Stimulated activated CD4-positive, alpha-beta T cell treated with anti-CD3 and anti-CD28 coated beads, Interleukin-4, amount 100 ng/mL, for 24 hours (primary cell): ENCODE results near the gene RNF4.
A peak's percentile ranks its signal among the peaks of the same experiment; 100 is the strongest.
"Not testable (repeated sequence)": the region's sequence is repeated elsewhere in the genome, so short reads cannot be mapped to it uniquely, and the experiment has no call there.

Experiments used
- DNase-seq: peaks from one replicate; pipeline ENCODE4 v3.0.0-alpha.2; 2020

RNF4 gene, protein sequence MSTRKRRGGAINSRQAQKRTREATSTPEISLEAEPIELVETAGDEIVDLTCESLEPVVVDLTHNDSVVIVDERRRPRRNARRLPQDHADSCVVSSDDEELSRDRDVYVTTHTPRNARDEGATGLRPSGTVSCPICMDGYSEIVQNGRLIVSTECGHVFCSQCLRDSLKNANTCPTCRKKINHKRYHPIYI

DNA sequence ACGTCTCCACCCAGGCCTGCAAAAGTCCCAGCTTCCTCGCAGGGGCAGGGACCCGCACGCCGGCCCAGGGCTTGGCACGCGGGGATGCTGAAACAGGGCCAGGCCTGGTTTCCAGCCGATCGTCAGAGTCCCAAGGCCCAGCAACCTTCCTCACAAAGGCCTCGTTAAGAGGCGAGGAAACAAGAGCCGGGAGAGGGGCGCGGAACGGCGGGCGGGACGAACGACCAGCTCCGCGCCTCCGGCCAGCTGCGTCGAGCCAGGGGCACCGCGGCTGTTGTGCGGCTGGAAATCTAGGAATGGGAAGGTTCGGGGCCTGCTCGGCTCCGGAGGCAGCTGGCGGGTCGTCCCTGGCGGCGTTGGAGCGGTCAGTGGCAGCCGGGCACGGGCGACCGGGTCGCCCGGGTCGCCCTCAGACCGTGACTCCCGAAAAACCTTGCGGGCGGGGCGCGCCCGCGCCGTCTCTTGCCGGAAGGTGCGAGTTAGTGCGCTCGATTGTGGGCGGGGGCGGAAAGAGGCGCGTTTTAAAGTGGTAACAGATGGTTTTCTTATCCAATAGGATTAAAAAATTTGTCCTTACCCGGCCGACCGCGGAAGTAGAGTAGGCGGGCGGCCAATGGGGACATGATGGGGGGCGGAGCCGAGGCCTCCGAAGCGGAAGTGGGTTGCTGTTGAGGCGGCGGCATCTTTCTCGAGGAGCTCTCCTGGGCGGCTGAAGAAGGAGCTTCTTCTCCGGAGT is at the start of gene RNF4:
TSS of gene RNF4 (plus strand) at position 651 of the 736 bp plus-strand sequence. CDS start 21,388 bp downstream, outside the sequence.
- peak; percentile 97 for DNase-seq

DNA sequence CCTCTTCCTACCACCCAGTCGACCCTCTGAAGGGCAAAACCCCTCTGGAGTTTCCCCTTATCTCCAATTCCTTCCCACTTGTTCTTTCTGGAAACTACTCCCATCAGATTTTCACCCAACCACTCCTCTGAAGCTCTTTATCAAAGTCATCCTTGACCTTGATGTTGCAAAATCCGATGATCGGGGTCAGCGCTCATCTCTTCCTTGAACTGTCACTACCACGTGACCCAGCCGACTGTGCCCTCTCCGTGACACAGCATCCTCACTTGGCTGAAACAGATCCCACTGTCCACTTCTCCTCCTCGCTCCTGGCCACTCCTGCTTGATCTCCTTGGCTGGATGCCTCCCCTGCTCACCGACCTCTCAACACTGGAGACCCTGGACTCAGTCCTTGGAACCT is 49.1 kb upstream of the RNF4 start:
- DNase-seq: no peak

DNA sequence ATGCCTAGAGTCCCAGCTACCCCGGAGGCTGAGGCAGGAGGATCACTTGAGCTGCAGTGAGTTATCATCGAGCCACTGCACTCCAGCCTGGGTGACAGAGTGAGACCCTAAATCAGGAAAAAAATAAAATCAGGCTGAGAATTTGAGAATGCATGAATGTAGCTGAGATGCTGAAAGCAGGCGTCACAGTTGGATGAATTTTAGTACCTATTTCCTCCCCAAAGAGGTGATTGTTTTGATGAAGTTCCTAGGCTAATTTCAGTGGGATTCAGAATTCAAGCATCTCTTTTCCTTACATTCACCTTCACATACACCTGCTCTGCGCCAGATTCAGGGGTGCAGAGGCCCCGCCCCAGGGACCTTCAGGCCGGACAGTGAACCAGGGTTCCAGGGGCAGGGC is 47.0 kb upstream of the RNF4 start:
- no peak for DNase-seq

DNA sequence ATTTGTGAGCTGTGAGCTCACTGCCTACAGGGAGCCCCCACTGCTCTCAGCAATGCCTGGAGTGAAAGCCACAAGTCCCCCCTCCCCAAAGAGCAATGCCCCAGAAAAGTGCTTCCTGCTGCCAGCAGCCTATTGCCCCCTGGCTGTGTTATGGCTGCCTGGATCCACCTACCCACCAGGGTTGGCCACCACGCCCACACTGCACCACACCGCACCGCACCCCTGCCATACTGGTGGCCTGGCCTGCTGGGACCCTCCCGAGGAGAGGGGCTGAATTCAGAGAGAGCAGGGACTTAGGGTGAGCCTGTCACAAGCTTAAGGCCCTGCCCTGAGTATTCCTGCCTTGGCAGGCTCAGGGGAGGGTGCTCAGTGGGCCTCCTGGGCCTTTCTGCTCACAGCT is 45.8 kb upstream of the RNF4 start:
- no peak for DNase-seq

DNA sequence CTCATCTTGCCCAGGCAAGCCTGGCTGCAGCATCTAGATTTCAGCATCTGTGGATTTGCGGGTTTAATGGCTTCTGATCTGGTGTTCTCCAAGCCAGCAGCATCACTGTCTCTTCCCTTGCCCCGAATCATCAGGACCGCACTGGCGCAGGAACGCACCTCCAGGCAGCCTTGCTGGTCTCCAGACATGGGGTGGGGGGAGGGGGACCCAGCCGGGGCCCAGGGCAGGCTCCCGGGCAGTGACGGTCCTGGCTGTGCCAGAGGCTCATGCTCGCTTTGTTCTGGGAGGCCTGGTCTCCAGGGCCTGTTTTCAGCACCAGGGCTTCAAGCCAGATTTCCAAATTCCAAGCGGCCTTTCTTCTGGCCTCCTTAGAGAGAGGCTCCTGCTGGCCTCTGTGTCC is 45.2 kb upstream of the RNF4 start:
- no peak for DNase-seq

DNA sequence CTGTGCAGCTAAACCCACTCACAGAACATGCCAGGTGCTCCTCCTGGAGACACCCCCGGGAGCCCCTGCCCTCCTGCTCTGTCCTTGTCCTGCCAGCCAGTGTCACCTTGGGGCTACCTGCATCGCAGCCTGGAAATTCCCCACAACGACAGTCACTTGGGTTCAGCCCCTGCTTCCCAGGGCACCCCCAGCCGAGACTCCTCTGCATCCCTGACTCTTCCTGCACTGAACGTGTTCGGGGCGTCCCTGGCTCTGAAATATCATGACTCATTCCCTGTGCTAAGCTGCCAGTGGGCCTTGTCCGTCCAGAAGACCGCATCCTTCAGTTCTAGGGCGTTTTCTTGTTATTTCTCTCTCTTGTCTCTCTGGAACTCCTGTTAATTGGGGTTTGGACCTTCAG is 44.3 kb upstream of the RNF4 start:
- no peak for DNase-seq

DNA sequence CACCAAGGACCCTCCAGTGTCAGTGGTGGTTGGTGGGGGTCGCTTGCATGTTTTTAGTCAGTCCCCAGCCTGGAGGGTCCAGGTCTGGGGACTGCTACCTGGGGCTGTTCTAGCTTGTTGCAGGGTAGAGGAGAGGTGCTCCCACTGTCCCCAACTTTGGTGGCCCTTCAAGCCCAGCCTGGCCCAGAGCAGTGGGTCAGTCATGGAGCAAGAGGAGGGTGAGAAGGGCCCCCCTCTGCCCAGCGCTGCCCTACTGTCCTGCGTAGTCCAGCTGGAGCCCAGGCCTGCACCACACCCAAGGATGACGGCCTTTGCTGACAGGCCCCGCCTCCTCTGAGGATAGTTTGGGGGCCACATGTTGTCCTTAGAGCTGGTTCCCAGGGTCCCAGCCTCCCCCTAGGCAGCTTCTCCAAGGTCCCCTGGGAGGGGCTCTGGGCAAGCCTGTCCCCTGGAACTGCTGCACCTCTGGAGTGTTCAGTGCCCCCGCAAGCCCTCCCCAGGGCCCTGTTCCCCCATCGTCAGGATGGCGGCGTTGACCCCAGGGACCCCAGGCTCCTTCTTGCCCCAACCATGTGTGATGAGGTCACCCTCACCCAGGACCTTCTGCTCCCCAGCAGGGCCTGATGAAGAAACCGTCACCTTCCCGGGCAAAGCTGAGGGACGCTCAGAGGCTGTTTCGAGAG is 43.4 kb upstream of the RNF4 start:
- no peak for DNase-seq

DNA sequence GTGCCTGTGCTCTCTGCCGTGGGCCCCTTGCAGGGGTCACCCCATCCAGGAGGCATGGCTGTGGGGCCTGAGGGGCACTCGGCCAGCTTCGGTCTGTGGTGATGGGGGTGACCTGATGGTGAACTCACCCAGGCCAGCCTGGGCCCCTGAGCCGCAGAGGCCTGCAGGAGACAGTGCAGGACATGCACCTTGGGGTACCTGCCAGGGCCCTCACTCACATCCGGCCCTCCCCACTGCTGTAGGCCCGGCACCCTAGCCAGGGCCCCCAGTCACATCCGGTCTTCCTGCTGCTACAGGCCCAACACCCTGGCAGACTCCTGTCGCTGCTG is 42.9 kb upstream of the RNF4 start:
- no peak for DNase-seq

DNA sequence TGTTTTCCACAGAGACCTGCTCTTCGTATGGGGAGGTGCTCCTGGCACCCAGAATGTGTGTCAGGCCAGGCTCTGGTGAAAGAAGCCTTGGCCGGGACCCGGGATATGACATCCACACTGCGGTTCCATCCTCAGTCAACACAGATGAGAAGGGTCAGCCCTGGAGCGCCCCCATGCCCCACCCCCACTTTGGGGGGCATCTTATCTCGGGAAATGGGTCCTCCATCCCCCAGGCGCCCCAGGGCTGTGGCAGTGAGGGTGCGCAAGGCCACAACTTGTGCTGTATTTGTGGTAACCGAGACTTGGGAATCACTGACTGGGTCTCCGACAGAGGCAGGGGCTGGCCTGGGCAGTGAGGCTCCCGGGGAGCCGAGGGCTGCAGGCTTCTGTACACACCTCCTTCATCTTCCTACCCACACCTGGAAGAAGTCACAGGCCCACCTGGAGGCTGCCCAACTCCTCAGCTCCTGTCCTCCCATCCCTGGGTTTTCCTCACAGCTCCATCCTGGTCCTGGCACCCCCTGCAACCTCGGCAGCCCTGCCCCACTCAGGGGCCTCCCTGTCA is 42.1 kb upstream of the RNF4 start:
- no peak for DNase-seq

DNA sequence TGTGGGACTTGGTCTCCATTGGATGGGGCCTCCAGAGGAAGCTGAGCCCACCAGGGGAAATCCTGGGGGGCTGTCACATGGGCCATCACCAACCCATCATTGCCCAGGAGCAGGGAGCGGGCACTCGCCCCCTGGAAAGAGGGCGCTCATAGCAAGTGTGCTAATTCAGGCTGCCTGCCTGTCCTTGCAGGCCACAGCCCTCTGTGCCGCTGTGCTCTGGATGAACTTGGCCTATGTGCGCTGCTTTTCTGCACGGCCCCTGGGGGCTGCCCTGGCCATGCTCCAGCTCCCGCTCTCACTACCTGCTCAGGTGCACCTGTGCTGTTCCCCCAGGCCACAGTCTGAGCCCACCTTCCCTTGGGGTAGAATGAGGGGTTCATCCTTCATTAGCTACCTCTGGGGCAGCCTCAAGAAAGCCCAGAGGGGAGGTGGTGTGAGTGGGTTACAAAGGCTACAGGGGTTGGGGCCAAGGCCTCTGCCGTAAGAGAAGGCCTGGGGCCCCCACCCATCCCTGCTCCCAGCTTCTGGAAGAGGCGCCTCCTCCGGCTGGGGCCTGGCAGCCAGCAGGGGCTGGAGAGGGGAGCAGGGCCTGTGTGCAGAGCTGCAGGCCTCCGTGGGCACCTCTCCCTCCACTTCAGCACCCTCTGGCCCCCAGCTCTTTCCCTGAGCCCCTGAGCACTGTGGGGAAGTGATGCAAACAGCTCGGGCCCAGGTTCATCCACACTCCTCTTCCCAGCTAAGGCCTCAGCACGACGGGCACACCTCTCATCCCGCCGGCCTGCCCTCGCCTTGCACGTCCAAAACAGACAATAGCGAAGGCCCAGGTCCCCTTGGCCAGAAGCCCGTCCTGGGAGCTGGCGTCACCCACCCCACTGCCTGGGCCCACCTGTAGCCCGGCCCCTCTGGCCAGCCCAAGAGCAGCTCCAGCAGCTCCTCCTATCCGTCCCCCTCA is 41.2 kb upstream of the RNF4 start:
- no peak for DNase-seq

DNA sequence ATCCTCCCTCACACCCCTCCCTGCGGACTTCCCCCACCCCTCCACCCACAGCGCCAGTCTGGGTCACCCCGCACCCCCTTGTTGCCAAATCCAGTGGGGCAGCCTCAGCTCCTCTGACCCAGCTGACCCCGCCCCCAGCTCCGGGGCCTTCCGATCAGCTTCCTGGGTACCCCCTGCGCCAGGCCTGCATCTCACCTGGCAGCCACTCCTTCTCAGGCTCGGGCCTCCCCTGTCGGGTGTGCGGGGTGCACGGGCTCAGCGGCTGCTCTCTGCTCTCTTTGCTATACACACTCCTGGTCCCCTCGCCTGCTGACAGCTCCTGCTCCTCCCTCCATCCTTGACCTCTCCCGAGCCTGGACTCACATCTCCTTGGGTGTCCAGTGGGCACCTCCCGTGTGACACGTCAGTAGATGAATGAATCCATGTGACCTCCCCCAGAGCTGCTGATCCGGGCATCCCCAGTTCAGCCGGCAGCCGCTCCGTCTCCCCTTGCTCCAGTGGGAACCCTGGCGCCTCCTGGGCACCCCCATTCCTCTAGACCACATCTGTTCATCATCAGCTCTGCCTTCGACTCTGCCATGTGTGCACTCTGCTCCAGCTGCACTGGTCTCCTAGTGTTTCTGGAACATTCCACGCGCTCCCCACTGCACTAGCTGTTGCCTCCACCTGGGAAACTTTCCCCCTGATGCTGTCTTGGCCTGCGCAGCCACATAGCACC is 40.3 kb upstream of the RNF4 start:
- no peak for DNase-seq

DNA sequence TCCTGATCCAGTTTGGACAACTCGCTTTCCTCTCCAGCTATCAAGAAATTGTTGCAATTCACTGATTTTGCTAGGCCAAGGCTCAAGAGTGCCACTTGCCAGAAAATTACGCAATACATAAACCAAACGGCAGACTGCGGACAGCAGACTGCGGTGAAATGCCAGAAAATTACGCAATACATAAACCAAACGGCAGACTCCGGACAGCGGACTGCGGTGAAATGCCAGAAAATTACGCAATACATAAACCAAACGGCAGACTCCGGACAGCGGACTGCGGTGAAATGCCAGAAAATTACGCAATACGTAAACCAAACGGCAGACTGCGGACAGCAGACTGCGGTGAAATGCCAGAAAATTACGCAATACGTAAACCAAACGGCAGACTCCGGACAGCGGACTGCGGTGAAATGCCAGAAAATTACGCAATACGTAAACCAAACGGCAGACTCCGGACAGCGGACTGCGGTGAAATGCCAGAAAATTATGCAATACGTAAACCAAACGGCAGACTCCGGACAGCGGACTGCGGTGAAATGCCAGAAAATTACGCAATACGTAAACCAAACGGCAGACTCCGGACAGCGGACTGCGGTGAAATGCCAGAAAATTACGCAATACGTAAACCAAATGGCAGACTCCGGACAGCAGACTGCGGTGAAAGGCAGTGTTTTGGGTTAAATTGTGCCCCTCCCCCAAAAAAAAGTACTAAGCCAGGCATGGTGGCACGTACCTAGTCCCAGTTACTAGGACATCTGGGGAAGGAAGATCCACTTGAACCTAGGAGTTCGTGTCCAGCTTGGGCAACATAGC is 38.8 kb upstream of the RNF4 start:
- not testable (repeated sequence) for DNase-seq

DNA sequence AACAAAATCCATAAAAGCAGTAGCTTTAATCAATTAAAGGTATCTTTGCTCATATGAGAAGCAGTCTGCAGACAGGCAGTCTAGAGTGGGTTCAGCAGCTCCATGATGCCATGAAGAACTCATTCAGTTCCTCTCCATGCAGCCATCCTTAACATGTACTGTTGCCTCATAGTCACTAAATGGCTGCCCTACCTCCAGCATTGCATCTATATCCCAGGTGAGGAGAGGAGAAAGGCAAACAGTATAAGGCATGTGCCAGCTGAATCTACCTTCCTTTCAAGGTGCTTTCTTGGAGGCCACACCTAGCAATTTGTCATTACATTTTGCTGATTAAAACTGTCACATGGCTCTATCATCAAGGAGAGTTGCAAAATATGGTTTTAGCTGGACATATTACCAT is 36.9 kb upstream of the RNF4 start:
- DNase-seq: no peak

DNA sequence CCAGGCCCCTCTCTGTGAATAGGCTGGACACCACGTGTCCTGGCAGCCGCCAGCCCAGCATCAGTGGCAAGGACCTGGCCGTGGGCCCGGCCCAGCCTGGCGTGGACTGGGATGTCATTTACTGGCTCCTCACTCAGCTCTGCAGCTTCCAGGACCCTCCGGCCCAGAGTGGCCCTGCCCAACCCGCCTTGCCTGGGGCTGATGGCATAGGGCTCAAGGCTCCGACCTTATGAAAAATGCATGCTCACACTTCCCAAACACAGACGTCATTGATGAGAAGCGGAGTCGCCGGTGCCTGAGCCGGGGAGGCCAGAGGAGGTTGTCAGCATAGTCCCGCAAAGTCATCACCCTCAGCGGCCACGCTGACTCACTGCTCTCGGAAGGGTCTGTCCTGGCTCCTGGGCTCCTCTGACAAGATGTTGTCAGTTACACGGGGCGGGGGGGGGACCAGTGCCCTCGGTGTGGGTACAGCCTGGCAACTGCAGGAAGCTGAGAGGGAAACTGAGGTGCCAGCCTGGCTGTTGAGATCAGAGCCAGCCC is 35.8 kb upstream of the RNF4 start:
- DNase-seq: no peak

DNA sequence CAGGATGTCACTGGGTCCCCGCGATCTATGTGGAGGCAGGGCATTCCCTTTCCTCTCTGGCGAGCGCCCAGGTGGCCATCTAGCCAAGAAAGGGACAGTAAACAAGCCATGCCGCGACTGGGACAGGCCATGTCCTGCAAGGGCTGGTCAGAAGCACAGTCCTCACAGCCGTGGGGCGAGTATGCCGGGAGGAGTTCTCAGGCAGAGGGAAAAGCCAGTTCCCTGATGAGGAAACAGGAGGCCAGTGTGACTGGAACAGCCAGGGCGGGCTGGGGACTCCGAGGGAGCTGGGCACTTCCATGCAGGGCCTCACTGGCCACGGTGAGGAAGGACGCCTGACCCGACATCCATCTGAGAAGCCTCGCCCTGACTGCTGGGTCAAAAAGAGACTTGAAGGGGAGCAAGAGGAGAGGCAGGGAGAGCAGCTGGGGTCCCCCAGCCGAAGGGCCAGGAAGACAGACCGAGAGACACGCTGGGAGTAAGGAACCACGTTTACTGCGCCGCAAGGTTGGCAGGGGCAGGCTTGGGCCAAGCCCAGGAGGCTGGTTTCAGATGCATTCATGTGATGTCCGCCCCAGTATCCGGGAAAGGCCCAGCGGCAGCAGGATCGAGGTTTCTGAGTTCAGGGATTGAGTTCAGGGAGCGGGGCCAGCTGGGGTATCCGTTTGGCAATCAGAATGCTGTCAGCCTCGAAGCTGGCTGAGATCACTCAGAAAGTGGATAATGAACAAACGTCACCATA is 35.1 kb upstream of the RNF4 start:
- DNase-seq: no peak

DNA sequence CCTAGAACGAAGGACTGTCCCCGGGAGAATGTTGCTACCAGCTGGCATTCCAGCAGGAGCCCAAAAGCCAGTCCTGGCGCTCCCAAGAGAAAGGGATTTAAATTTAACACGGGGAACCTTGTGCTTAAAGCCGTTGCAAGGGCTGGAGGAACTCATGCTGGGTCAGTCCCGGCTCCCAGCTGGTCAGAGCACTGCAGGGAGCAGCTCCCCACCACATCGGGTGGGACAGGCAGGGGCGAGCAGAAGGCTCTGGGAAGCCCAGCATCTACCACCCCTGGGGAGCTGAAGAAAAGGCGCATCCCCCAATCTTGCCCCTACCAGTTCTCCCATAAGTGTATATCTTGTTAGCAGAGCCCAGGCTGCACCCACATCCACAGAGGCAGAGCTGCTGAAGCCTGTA is 34.5 kb upstream of the RNF4 start:
- no peak for DNase-seq

DNA sequence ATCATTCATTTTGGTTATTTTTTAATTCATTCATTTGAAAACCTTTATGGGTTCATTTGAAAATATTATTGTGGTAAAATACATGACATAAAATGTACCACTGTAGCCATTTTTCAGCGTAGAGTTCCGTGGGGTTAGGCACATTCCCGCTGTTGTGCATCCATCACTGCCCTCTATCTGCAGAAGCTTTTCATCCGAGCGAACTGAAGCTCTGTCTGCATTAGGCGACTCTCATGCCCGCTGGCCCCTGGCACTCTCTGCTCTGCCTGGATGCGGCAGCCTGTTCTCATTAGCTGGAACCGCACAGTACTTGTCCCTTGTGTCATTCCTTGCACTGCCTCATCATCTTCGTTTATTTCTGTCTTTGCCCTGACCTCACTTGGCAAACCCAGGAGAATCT is 32.6 kb upstream of the RNF4 start:
- DNase-seq: no peak

DNA sequence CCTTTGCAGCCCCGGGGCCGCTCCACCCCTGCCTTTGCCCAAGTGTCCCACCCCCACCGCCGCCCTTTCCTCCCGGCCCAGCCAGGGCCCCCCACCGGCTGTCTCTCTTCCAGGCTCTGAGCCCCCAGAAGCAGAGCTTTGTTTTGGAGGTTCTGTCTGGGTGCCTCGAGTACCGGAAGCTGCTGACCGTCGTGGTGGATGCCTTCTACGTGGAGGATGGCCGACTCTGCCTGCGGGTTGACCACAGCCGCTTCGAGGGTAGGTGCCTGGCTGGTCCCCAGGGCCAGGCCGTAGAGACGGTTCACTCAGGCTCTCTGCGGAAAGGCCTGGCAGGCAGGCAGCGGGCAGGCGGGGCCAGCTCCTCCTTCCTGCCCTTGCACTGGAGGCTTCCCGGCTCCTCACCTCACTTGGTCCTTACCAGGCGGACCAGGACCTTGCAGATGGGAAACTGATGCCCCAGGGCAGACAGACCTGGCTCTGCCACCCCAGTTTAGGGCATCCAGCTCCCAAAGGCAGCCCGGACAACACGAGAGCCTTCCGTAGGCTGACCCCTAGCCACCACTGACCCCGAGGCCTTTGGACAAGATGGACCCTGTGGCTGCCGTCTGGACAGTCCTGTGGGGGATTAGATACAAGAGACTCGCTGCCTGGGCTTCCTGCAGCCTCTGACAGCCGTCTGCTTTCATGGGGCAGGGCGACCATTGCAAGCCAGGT is 32.0 kb upstream of the RNF4 start:
- no peak for DNase-seq

DNA sequence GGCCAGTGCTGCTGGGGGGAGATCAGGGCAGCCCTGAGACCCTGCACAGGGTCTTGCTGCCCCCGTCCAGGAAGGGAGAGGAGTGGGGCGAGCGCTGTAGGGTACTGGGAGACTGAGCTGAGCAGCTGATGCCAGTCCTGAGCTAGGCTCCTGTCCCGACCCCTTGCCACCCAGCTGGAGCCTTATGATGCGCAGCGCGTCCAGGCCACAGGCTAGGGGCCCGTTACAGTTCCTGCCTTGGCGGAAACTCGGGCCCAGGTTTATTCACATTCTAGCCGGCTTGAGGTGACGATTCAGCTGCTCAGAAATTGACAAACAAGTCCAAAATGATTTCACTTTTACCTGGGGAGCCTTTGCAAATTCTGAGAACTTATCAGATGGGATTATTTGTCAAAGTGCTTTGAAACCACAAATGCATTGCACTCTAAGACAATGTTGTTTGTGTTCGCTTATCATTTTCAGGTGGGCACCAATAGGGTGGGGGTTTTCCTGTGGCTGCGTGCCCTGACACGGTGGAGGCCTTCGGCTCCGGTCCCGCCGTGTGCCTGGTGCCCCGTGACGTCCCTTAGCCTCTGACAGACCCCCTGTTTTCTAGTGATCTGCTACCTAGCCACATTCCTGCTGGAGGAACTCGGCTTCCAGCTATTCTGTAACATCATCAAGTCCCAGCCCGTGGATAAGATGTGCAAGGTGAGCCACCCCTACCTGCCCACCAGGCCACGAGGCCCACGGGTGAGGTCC is 31.3 kb upstream of the RNF4 start:
- no peak for DNase-seq
